ENCODE data around the gene JMJD4. TPM values are rescaled to one million over a fixed set of nuclear protein-coding genes. Genes with fewer than 3 reads are reported as not detected.

The JMJD4 gene
- total RNA-seq, 2 donors from 2014 or later: 19.4 to 21.8 TPM

- WGBS, 2 experiments (ENCODE audit: insufficient coverage in 1 of 2, insufficient read length in 1 of 2): 93% methylated on average over 10 to 19 of the region's 19 CpGs
- Mint-ChIP-seq H3K9me3 (no peaks in the 10 kb centered on the region), H3K27ac (no peak overlapping the region), H3K27me3 (ENCODE audit: insufficient read depth) (no peaks in the 10 kb centered on the region), H3K36me3 (ENCODE audit: low read depth) (peaks cover 26% of the 10 kb centered on the region), H3K4me3 (no peak overlapping the region), H3K4me1 (no peaks in the 10 kb centered on the region)
- Histone ChIP-seq H3K9me3 (ENCODE audit: control insufficient read depth, low read length) (no peaks in the 10 kb centered on the region), H3K27me3 (ENCODE audit: control insufficient read depth, insufficient read depth, low read length, poor library complexity, severe bottlenecking) (no peaks in the 10 kb centered on the region), H3K4me1 (ENCODE audit: control insufficient read depth, insufficient read depth, low read length) (no peaks in the 10 kb centered on the region), H3K9ac (ENCODE audit: extremely low read depth, low read length, poor library complexity, severe bottlenecking) (no peak overlapping the region), H3K27ac (ENCODE audit: low read depth, low read length) (no peak overlapping the region), H3K4me3 (ENCODE audit: low read length) (no peak overlapping the region), H3K36me3 (ENCODE audit: control insufficient read depth, insufficient read depth, low read length) (peaks cover 26% of the 10 kb centered on the region)
- no peak for TF ChIP-seq CTCF (conservative IDR thresholded peaks at IDR 0.05)
- no peak for DNase-seq
These were observed 15.0 kb upstream of the JMJD4 start for GRCh38 chr1:227749916-227750710.

GRCh38 chr1:227749225-227749624 is 14.1 kb upstream of the JMJD4 start:
- Mint-ChIP-seq H3K4me1 (no peaks in the 10 kb centered on the region), H3K9me3 (no peaks in the 10 kb centered on the region), H3K36me3 (ENCODE audit: low read depth) (peaks cover 21% of the 10 kb centered on the region), H3K27ac (no peak overlapping the region), H3K4me3 (no peak overlapping the region), H3K27me3 (ENCODE audit: insufficient read depth) (no peaks in the 10 kb centered on the region)
- H3K4me3 ChIP-seq (ENCODE audit: low read length): no peak overlapping the region
- no peak for DNase-seq
- no peaks in the 10 kb centered on the region for H3K27me3 ChIP-seq (ENCODE audit: control insufficient read depth, insufficient read depth, low read length, poor library complexity, severe bottlenecking)
- H3K27ac ChIP-seq (ENCODE audit: low read depth, low read length): no peak overlapping the region
- H3K9ac ChIP-seq (ENCODE audit: extremely low read depth, low read length, poor library complexity, severe bottlenecking): no peak overlapping the region
- no peak for TF ChIP-seq CTCF (conservative IDR thresholded peaks at IDR 0.05)
- WGBS, 2 experiments (ENCODE audit: insufficient coverage in 1 of 2, insufficient read length in 1 of 2): 92 to 95% methylated on average over 2 to 7 of the region's 7 CpGs
- H3K36me3 ChIP-seq (ENCODE audit: control insufficient read depth, insufficient read depth, low read length): peaks cover 26% of the 10 kb centered on the region
- H3K4me1 ChIP-seq (ENCODE audit: control insufficient read depth, insufficient read depth, low read length): no peaks in the 10 kb centered on the region
- H3K9me3 ChIP-seq (ENCODE audit: control insufficient read depth, low read length): no peaks in the 10 kb centered on the region

- Mint-ChIP-seq H3K4me3 (no peak overlapping the region), H3K4me1 (no peaks in the 10 kb centered on the region), H3K27ac (no peak overlapping the region), H3K9me3 (no peaks in the 10 kb centered on the region), H3K27me3 (ENCODE audit: insufficient read depth) (no peaks in the 10 kb centered on the region), H3K36me3 (ENCODE audit: low read depth) (peaks cover 22% of the 10 kb centered on the region)
- DNase-seq: no peak
- peaks cover 26% of the 10 kb centered on the region for H3K36me3 ChIP-seq (ENCODE audit: control insufficient read depth, insufficient read depth, low read length)
- H3K27me3 ChIP-seq (ENCODE audit: control insufficient read depth, insufficient read depth, low read length, poor library complexity, severe bottlenecking): no peaks in the 10 kb centered on the region
- no peaks in the 10 kb centered on the region for H3K4me1 ChIP-seq (ENCODE audit: control insufficient read depth, insufficient read depth, low read length)
- TF ChIP-seq CTCF (conservative IDR thresholded peaks at IDR 0.05): no peak
- no peak overlapping the region for H3K9ac ChIP-seq (ENCODE audit: extremely low read depth, low read length, poor library complexity, severe bottlenecking)
- no peak overlapping the region for H3K4me3 ChIP-seq (ENCODE audit: low read length)
- WGBS, 2 experiments (ENCODE audit: insufficient coverage in 1 of 2, insufficient read length in 1 of 2): 85 to 88% methylated on average over 1 to 6 of the region's 7 CpGs
- no peak overlapping the region for H3K27ac ChIP-seq (ENCODE audit: low read depth, low read length)
- H3K9me3 ChIP-seq (ENCODE audit: control insufficient read depth, low read length): no peaks in the 10 kb centered on the region
These were observed 13.5 kb upstream of the JMJD4 start for GRCh38 chr1:227748496-227749182.

All from endodermal cell (in vitro differentiated cells).